Measurements from ENCODE around the gene CDH23.

Gene CDH23

GRCh38 chr10:71467161-71467560, 70.4 kb downstream of the CDH23 start:
- DNase-seq (ENCODE audit: low spot score): no peak

DNA sequence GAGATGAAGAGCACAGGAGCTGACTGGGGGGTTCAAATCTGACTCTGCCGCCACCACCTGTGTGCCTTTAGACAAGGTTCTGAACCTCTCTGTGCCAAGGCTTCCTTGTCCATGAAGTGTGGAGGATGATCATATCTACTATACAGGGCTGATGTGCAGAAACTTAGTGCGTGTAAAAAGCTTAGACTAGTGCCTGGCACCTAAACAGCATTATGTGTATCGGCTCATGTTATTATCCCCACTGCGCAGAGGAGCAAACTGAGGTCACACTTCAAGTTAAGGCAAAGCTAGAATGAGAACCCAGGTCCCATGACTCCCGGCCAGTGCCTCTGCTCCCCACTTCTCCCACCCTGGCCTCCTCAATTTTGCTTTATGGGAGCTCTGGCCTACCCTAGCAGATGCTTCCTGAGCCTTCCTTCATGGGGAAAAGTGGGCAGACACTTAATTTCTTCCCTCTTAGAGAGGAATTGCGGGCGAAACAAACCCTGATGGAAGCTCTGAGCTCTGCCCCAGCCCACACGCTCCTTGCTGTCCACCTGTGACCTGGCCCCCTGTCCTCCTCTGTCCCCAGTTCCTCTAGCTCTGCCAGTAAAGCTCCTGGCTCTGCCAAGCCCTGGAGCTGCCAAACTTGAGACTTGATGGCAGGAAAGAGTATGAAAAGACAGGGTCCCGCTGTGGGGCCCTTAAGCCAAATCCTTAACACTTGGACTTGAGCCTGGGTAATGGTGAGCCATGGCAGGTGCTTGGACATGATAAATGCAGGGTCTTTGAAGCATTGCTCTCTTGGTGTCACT, 71.0 kb downstream of the CDH23 start:
- no peak for DNase-seq (ENCODE audit: low spot score)

- no peak for DNase-seq (ENCODE audit: low spot score)
These were observed 71.8 kb downstream of the CDH23 start for GRCh38 chr10:71468363-71469094.

DNA sequence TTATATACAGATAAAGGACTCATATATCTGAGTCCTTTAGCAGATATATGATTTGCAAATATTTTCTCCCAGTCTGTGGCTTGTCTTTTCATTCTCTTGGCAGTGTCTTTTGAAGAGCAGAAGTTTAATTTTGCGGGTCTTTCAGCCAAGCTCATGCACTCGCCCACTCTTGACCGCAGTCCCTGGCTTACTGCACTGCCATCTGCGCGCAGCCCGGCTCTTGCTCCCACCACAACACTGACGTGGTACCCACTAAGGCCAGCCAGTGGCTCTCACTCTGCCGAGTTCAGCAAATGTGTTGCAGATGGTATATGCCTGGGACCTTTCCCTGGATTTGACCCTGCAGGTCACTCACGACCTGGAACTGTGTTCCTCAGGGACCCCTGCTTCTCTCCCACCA, 74.3 kb downstream of the CDH23 start:
- no peak for DNase-seq (ENCODE audit: low spot score)

GRCh38 chr10:71471957-71472365, 75.2 kb downstream of the CDH23 start:
- DNase-seq (ENCODE audit: low spot score): no peak

DNA sequence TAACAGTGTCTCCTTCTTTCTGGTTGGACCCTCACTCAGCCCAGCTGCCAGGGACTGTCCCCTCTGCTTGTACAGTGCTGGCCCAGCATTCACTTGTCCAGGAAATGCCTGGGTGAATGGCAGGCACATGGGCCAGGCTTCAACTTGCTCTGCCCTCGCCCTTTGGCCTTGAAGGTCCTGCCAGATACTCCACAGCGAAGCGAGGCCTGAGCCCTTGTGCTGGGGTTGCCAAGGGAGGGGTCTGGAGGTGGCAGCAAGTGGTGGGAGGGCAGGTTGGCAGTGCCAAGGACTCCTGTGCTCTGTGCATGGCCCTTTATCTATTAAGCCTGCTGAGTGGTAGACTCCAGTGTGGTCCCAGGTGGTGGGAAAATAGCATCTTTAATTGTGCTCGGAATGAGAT, 75.7 kb downstream of the CDH23 start:
- no peak for DNase-seq (ENCODE audit: low spot score)

- DNase-seq (ENCODE audit: low spot score): no peak
These were observed 76.2 kb downstream of the CDH23 start for GRCh38 chr10:71472912-71473311.

- DNase-seq (ENCODE audit: low spot score): no peak
These were observed 77.2 kb downstream of the CDH23 start for GRCh38 chr10:71473671-71474599.

DNA sequence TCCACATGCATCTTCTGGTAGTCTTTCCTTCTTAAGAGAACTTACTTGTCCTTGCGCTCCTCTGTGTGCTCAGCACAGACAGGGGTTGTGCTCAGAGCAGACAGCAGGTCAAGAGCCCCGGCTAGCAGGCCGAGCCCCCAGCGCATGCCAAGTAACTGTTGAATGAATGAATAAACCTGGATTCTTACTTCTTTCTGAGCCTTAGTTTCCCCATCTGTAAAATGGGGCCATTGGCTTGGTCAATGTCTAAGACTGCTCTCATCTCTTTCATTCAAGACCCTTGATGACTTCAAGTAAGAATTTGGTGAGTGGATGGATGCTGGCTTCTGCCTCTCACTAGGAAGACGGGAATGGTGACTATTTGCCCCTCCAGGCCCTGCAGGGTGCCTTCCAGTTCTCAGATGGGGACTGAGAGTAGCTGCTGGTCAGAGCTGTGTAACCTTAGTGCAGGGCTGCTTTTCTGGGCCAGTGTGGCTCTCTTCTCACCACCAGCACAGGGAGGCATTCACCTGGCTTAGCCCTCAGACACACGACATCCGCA, 78.1 kb downstream of the CDH23 start:
- no peak for DNase-seq (ENCODE audit: low spot score)

- DNase-seq (ENCODE audit: low spot score): no peak
These were observed 78.6 kb downstream of the CDH23 start for GRCh38 chr10:71475243-71475871.

DNA sequence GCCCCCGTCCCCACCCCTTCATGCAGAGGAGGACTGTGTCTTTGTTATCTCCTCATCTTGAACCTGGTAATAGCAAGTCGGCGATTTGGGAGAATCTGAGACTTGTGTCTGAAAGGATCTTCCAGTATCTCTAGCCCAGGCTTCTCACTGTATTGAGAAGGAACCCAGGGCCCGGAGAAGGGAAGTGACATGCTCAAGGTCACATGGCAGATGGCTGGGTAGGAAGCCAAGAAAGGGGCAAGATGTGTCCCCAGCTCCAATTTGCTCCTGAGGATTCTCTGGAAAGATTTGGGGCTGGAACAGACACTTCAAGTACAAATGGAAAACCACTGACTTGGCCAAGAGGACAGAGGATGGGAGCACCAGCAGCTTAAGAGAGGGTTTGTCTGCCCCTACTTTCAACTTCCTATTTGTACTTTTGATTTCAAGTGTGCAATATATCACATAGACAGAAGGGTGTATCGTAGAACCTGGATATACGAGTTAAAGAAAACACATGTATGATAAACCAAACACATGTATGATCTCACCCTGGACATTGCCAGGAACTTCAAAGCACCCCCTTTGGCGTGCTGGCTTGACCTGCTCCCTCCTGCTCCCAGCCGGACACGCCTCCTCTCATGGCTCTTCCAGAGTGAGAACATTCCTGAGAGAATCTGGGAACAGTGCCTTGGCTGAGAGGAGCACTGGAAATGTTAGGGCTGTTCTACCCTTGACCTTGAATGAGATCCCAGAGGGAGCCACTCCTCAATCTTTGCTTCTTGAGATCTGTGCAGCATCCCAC, 79.7 kb downstream of the CDH23 start:
- no peak for DNase-seq (ENCODE audit: low spot score)

GRCh38 chr10:71478173-71478572, 81.5 kb downstream of the CDH23 start:
- DNase-seq (ENCODE audit: low spot score): no peak

DNA sequence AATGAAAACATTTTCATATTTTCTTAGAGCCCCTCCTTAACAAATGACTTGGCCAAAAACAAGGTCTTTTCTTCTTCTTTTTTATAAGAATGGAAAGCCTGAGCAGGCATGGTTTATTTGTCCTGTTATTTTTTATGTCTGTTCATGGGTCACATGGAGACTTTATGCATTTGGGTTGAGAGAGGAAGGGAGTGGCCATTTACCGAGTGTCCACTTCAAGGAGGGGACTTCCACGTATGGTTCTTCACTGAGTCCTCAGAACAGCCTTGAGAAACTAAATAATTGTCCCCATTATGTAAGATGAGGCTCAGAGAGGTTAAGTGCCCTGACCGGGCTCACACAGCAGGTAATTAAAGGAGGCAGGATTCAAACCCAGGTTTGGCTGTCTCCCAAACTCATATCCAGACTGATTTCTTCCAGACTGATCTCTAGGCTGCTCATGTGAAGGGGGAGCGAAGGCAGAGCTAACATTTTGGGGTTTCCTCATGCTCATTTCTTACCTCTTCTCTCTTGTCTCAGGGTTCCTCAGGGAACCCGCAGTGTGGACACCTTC, 82.2 kb downstream of the CDH23 start:
- DNase-seq (ENCODE audit: low spot score): no peak

DNA sequence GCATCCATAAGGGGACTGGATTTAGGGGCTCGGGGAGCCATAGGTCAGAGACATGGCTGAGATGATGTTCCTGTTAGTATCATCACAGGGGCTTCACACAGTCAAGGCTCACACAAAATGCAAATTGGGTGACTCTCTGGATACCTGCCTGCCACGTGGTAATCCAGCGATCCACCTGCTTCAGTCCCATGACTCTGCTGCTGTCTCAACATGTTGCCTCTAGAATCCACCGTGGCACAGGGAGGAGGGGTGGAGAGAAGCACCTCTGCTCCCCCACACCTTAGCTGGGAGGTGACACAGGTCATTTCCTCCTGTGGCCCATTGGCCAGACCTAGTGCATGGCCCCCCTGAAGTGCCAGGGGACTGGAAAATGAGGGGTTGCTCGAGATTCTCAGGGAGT, 83.1 kb downstream of the CDH23 start:
- no peak for DNase-seq (ENCODE audit: low spot score)

- DNase-seq (ENCODE audit: low spot score): no peak
These were observed 83.9 kb downstream of the CDH23 start for GRCh38 chr10:71480662-71481061.

DNA sequence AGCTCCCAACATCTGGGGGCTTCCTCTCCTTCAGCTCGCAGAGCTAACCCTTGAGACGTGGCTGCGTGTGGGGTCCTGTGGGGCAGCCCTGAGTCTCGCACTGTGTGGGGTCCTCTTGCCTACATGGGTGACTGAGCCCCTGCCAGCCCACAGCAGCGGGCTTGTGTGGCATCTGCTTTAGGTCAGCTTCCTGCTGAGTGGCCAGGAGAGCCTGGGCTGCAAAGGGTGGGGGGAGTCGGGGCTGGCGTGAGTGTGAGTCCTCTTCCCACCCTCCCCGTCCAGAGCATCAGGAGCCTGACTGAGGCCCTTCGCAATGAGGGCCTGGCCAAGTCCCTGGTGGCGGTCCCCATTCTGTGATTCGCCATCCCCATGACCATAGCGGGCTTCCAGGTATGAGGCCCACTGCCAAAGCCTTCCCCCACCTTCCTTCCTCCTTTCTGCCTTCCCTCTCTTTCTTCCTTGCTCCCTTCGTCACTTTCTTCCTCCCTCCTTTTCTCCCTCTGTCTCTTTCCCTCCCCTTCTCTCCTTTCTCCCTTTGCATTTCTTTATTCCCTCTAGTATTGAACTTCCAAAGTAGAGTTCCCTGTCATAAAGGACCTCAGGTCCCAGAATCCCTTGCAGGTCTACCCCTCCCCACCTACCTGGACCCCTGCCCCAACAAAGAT, 85.2 kb downstream of the CDH23 start:
- no peak for DNase-seq (ENCODE audit: low spot score)

GRCh38 chr10:71482620-71483019, 85.9 kb downstream of the CDH23 start:
- no peak for DNase-seq (ENCODE audit: low spot score)

DNA sequence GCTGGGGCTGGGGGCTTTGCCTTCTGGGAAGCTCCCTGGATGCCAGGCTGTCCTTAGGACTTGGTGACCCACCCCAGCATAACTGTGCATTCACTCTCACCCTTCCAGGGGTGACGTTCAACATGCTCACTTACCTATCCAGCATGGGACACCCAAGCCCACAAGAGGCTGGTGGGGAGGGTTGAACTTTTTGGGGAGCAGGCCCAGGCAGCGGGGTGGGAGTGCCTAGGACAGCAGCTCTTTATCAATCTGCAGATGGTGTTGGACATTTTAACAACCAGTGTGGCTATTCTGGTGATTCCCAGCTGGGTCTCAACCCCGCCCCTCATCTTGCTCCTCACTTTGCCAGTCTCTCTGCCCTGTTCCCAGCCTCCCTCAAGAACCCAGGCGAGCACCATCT, 86.4 kb downstream of the CDH23 start:
- DNase-seq (ENCODE audit: low spot score): no peak

- no peak for DNase-seq (ENCODE audit: low spot score)
These were observed 87.4 kb downstream of the CDH23 start for GRCh38 chr10:71483885-71484751.

All from COLO829 (cell line).